H9 (cell line): ENCODE measurements around the gene SLC43A1. TPM values are rescaled to one million over a fixed set of nuclear protein-coding genes. Genes with fewer than 3 reads are reported as not detected.

Experiments used
- DNase-seq: peaks from one replicate; pipeline ENCODE4 v3.0.0-alpha.2; 2017
- H2AFZ ChIP-seq: one replicate; pipeline ENCODE4 v1.6.1; 2013; ENCODE audit warnings: mild to moderate bottlenecking, low read length, control low read depth, moderate library complexity
- H2AK5ac ChIP-seq: 2 replicates; pipeline ENCODE4 v1.6.1; 2013; ENCODE audit warnings: low read length, control low read depth, mixed read lengths; ENCODE audit not compliant: insufficient read length
- H2BK120ac ChIP-seq: one replicate; pipeline ENCODE4 v1.6.1; 2013; ENCODE audit warnings: low read depth, mild to moderate bottlenecking, low read length, control low read depth, inconsistent platforms; ENCODE audit not compliant: poor library complexity, severe bottlenecking
- H2BK12ac ChIP-seq: 2 replicates; pipeline ENCODE4 v1.6.1; 2013; ENCODE audit warnings: low read length, control low read depth, mixed read lengths, low read depth; ENCODE audit not compliant: insufficient read length
- H2BK15ac ChIP-seq: 2 replicates; pipeline ENCODE4 v1.6.1; 2013; ENCODE audit warnings: low read depth, low read length, control low read depth
- H2BK20ac ChIP-seq: one replicate; pipeline ENCODE4 v1.6.1; 2013; ENCODE audit warnings: low read depth, mild to moderate bottlenecking, low read length, control low read depth, inconsistent platforms; ENCODE audit not compliant: poor library complexity, severe bottlenecking
- H2BK5ac ChIP-seq: 2 replicates; pipeline ENCODE4 v1.6.1; 2013; ENCODE audit warnings: low read length, control low read depth, mixed read lengths; ENCODE audit not compliant: insufficient read length
- H3K14ac ChIP-seq: 2 replicates; pipeline ENCODE4 v1.6.1; 2013; ENCODE audit warnings: low read length, control low read depth; ENCODE audit not compliant: insufficient read depth
- H3K18ac ChIP-seq: 2 replicates; pipeline ENCODE4 v1.6.1; 2013; ENCODE audit warnings: low read depth, mild to moderate bottlenecking, mixed read lengths, low read length, control low read depth; ENCODE audit not compliant: insufficient read length
- H3K23ac ChIP-seq: 2 replicates; pipeline ENCODE4 v1.6.1; 2013; ENCODE audit warnings: low read length, control low read depth, mixed read lengths, low read depth; ENCODE audit not compliant: insufficient read length
- H3K23me2 ChIP-seq: 2 replicates; pipeline ENCODE4 v1.6.1; 2013; ENCODE audit warnings: low read depth, mild to moderate bottlenecking, mixed read lengths, low read length, control low read depth; ENCODE audit not compliant: insufficient read length, poor library complexity, severe bottlenecking
- H3K27ac ChIP-seq: 2 replicates; pipeline ENCODE4 v1.5.1; 2013; ENCODE audit warnings: low read length, control low read depth, mixed read lengths, low read depth; ENCODE audit not compliant: insufficient read length
- H3K27me3 ChIP-seq: 2 replicates; pipeline ENCODE4 v1.6.1; 2013; ENCODE audit warnings: low read length, control low read depth, inconsistent platforms; ENCODE audit not compliant: insufficient read depth
- H3K4ac ChIP-seq: 2 replicates; pipeline ENCODE4 v1.6.1; 2013; ENCODE audit warnings: low read depth, mild to moderate bottlenecking, control low read depth, inconsistent platforms, low read length, moderate library complexity
- H3K4me1 ChIP-seq: 2 replicates; pipeline ENCODE4 v1.6.1; 2013; ENCODE audit warnings: low read length, control low read depth, inconsistent platforms; ENCODE audit not compliant: insufficient read depth
- H3K4me2 ChIP-seq: 2 replicates; pipeline ENCODE4 v1.6.1; 2013; ENCODE audit warnings: low read length, control low read depth, mixed read lengths; ENCODE audit not compliant: insufficient read length, insufficient read depth
- H3K56ac ChIP-seq: 2 replicates; pipeline ENCODE4 v1.6.1; 2013; ENCODE audit warnings: low read depth, mild to moderate bottlenecking, mixed read lengths, low read length, control low read depth; ENCODE audit not compliant: insufficient read length
- H3K79me1 ChIP-seq: 2 replicates; pipeline ENCODE4 v1.6.1; 2013; ENCODE audit warnings: low read depth, mild to moderate bottlenecking, moderate library complexity, low read length, control low read depth, inconsistent platforms; ENCODE audit not compliant: insufficient read depth, poor library complexity, severe bottlenecking
- H3K79me2 ChIP-seq: 2 replicates; pipeline ENCODE4 v1.6.1; 2013; ENCODE audit warnings: low read length, control low read depth, inconsistent platforms; ENCODE audit not compliant: insufficient read depth
- H3K9ac ChIP-seq: 2 replicates; pipeline ENCODE4 v1.6.1; 2013; ENCODE audit warnings: low read length, control low read depth, mixed read lengths; ENCODE audit not compliant: insufficient read length; ENCODE audit errors: extremely low read depth
- H3K9me3 ChIP-seq: one replicate; pipeline ENCODE4 v1.6.1; 2013; ENCODE audit warnings: low read depth, low read length, inconsistent platforms; ENCODE audit not compliant: control insufficient read depth
- H3T11ph ChIP-seq: one replicate; pipeline ENCODE4 v1.6.1; 2013; ENCODE audit warnings: mild to moderate bottlenecking, low read length, control low read depth, inconsistent platforms
- H4K20me1 ChIP-seq: one replicate; pipeline ENCODE4 v1.6.1; 2013; ENCODE audit not compliant: control insufficient read depth, insufficient read length, insufficient read depth
- H4K5ac ChIP-seq: 2 replicates; pipeline ENCODE4 v1.6.1; 2013; ENCODE audit warnings: low read depth, mild to moderate bottlenecking, mixed read lengths, low read length, control low read depth; ENCODE audit not compliant: insufficient read length
- H4K8ac ChIP-seq: replicated peaks from 2 replicates; pipeline ENCODE4 v1.6.1; 2013; ENCODE audit warnings: low read length, control low read depth, mixed read lengths, low read depth; ENCODE audit not compliant: insufficient read length
- H4K91ac ChIP-seq: 2 replicates; pipeline ENCODE4 v1.6.1; 2013; ENCODE audit warnings: low read depth, mild to moderate bottlenecking, moderate library complexity, mixed read lengths, low read length, control low read depth; ENCODE audit not compliant: insufficient read length
- H3K27ac Mint-ChIP-seq, 3 experiments: 2 replicates in 2 of 3; 3 replicates in 1 of 3; pipeline ENCODE4 v1.8.0; 2020 to 2021; ENCODE audit warnings: mixed read lengths in 3 of 3, mild to moderate bottlenecking in 1 of 3, moderate library complexity in 1 of 3
- H3K27me3 Mint-ChIP-seq: 2 replicates; pipeline ENCODE4 v1.8.0; 2021; ENCODE audit warnings: low read depth, mild to moderate bottlenecking, moderate library complexity, mixed read lengths
- H3K36me3 Mint-ChIP-seq, 3 experiments: 2 replicates in 2 of 3; 3 replicates in 1 of 3; pipeline ENCODE4 v1.8.0; 2020 to 2021; ENCODE audit warnings: low read depth in 3 of 3, mixed read lengths in 3 of 3; ENCODE audit not compliant: insufficient read depth in 1 of 3
- H3K4me1 Mint-ChIP-seq, 2 experiments: 2 replicates each; pipeline ENCODE4 v1.8.0; 2020; ENCODE audit warnings: mixed read lengths in 2 of 2
- H3K4me3 Mint-ChIP-seq, 2 experiments: 2 replicates in 1 of 2; 3 replicates in 1 of 2; pipeline ENCODE4 v1.8.0; 2020 to 2021; ENCODE audit warnings: mild to moderate bottlenecking in 2 of 2, mixed read lengths in 2 of 2, moderate library complexity in 1 of 2
- H3K9me3 Mint-ChIP-seq, 2 experiments: 2 replicates in 1 of 2; 3 replicates in 1 of 2; pipeline ENCODE4 v1.8.0; 2020; ENCODE audit warnings: mild to moderate bottlenecking in 2 of 2, mixed read lengths in 2 of 2, moderate library complexity in 1 of 2
- CTCF ChIP-seq: fragments of 200-600 bp; sonication (generic); conservative IDR thresholded peaks from 3 replicates; pipeline ENCODE4 v1.8.0; 2021; ENCODE audit warnings: antibody characterized with exemption, mild to moderate bottlenecking
- WGBS: extraction: QIAGEN DNeasy Blood & Tissue Kit; methylation state at CpG from one replicate; pipeline ENCODE4 v1.1.7; 2013; ENCODE audit warnings: missing lambda C conversion rate, low lambda C conversion rate, mixed read lengths; ENCODE audit not compliant: insufficient read length; ENCODE audit errors: extremely low coverage; 5-methylcytosine and 5-hydroxymethylcytosine counted together
- total RNA-seq: library from RNA; stranded (reverse); gene quantifications from 2 replicates; pipeline ENCODE4 v1.2.1, GENCODE V29; 2021

Gene SLC43A1
- total RNA-seq, 1 experiment from 2014 or later = 17.0 TPM

- Histone ChIP-seq H3K9ac (no peak overlapping the region), H4K5ac (no peak overlapping the region), H3K18ac (no peak overlapping the region), H2BK5ac (no peak overlapping the region), H3K27me3 (no peaks in the 10 kb centered on the region), H3K79me1 (no peaks in the 10 kb centered on the region), H2BK15ac (no peak overlapping the region), H3K14ac (no peak overlapping the region), H3K23ac (no peak overlapping the region), H2AK5ac (no peak overlapping the region), H3K4me1 (peaks cover 5% of the 10 kb centered on the region; the same call in 1 of the 2 replicates), H3K23me2 (no peaks in the 10 kb centered on the region), H4K8ac (no peak overlapping the region), H3K4ac (no peak overlapping the region), H2BK12ac (no peak overlapping the region), H3K9me3 (no peaks in the 10 kb centered on the region), H3K56ac (no peak overlapping the region), H3K27ac (no peak overlapping the region), H4K91ac (no peak overlapping the region), H3T11ph (no peak overlapping the region), H3K79me2 (no peaks in the 10 kb centered on the region), H4K20me1 (no peaks in the 10 kb centered on the region), H2BK20ac (no peak overlapping the region), H2BK120ac (no peak overlapping the region), H3K4me2 (no peak overlapping the region), H2AFZ (no peak overlapping the region)
- no peak for DNase-seq
- peaks cover 6 to 22% (median 12%) of the 10 kb centered on the region in 3 experiments; a peak in 6 of 7 replicates for H3K36me3 Mint-ChIP-seq
- H3K9me3 Mint-ChIP-seq = no peaks in the 10 kb centered on the region
- no peak overlapping the region; a peak in 1 of 7 replicates for H3K27ac Mint-ChIP-seq
- H3K4me1 Mint-ChIP-seq = peaks cover 28 to 50% of the 10 kb centered on the region in 2 experiments
- WGBS = no CpG with 5 or more reads among the region's 4 CpGs
- TF ChIP-seq CTCF = no peak
- no peaks in the 10 kb centered on the region; the same call in 1 of the 2 replicates for H3K27me3 Mint-ChIP-seq
- no peak overlapping the region for H3K4me3 Mint-ChIP-seq
These were observed 13.5 kb downstream of the SLC43A1 start for GRCh38 chr11:57501953-57502352.
